Measurements from ENCODE around the gene LZTS2.

The LZTS2 gene

DNA sequence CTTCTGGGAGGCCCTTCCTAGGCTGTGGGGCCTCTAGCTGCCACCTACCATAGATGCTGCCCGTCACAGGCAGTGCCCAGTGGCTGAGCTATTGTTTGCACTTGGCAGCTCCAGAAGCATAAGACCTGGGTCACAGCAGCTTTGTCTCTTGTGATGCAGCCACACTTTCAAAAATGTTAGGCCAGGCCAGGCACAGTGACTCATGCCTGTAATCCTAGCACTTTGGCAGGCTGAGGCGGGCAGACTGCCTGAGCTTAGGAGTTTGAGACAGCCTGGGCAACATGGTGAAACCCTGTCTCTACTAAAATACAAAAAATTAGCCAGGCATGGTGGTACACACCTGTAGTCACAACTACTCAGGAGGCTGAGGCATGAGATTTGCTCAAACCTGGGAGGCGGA, 52.7 kb downstream of the LZTS2 start:
- no peak for TF ChIP-seq FOXA1 (IDR thresholded peaks at IDR 0.05)
- TF ChIP-seq ELF4 (IDR thresholded peaks at IDR 0.05) = no peak
- no peak for TF ChIP-seq TARDBP (IDR thresholded peaks at IDR 0.05)
- no peak for TF ChIP-seq BHLHE40 (IDR thresholded peaks at IDR 0.05; ENCODE audit: borderline replicate concordance)
- no peak for TF ChIP-seq ZNF384 (IDR thresholded peaks at IDR 0.05)
- TF ChIP-seq ARNT (IDR thresholded peaks at IDR 0.05) = no peak
- no peak for TF ChIP-seq L3MBTL2 (conservative IDR thresholded peaks at IDR 0.05)
- no peak for TF ChIP-seq SP1 (IDR thresholded peaks at IDR 0.05)
- TF ChIP-seq SUZ12 (IDR thresholded peaks at IDR 0.05) = no peak
- no peak for TF ChIP-seq NFRKB (IDR thresholded peaks at IDR 0.05)
- no peak for TF ChIP-seq HDGF (IDR thresholded peaks at IDR 0.05; ENCODE audit: borderline replicate concordance)
- no peak for TF ChIP-seq LEF1 (IDR thresholded peaks at IDR 0.05; ENCODE audit: borderline replicate concordance)
- TF ChIP-seq FOXM1 (IDR thresholded peaks at IDR 0.05; ENCODE audit: borderline replicate concordance) = no peak
- TF ChIP-seq CTBP1 (IDR thresholded peaks at IDR 0.05; ENCODE audit: borderline replicate concordance) = no peak
- POLR2A ChIA-PET = interaction anchor here (1.3 to 6.2 kb wide), 3 partner anchors 10 to 24 kb away, joined by 5 to 81 read pairs (median 9); partner anchors contain the start of gene KAZALD1
- CTCF ChIA-PET = interaction anchor here (1.1 to 7.0 kb wide), 6 partner anchors 8 to 90 kb away, joined by 3 to 63 read pairs (median 10); partner anchors contain the start of gene KAZALD1
- no peak for DNase-seq (ENCODE audit: extremely low spot score)

DNA sequence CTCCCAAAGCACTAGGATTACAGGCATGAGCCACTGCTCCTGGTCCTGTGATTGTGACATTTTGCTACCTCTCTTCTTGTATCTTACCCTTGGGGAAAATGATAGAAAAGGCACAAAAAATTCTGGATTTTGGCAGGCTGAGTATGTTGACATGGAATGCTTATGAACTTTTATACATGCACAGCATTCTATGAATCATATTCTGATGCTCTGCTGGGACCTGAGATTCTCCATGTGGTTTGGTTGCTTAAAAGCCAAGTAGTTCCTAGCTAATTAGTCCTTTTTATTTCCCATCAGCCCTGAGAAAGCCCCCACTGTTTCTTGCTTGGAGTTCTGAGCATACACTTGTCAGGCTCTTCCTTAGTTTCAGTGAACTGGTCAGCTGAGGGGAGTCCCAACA, 53.9 kb downstream of the LZTS2 start:
- DNase-seq (ENCODE audit: extremely low spot score) = no peak
- ChIA-PET CTCF (interaction anchor here (0.5 to 7.0 kb wide), 2 partner anchors 11 to 1116 kb away, joined by 3 to 63 read pairs; no protein-coding TSS in a partner anchor), POLR2A (interaction anchor here (1.8 to 6.2 kb wide), 2 partner anchors 10 to 11 kb away, joined by 9 to 81 read pairs; partner anchors contain the start of gene KAZALD1)
- no peak for TF ChIP-seq HDGF (IDR thresholded peaks at IDR 0.05; ENCODE audit: borderline replicate concordance)
- no peak for TF ChIP-seq BHLHE40 (IDR thresholded peaks at IDR 0.05; ENCODE audit: borderline replicate concordance)
- no peak for TF ChIP-seq TARDBP (IDR thresholded peaks at IDR 0.05)
- TF ChIP-seq FOXM1 (IDR thresholded peaks at IDR 0.05; ENCODE audit: borderline replicate concordance) = no peak
- no peak for TF ChIP-seq CTBP1 (IDR thresholded peaks at IDR 0.05; ENCODE audit: borderline replicate concordance)
- TF ChIP-seq FOXA1 (IDR thresholded peaks at IDR 0.05) = no peak
- TF ChIP-seq SUZ12 (IDR thresholded peaks at IDR 0.05) = no peak
- TF ChIP-seq FOXK2 (IDR thresholded peaks at IDR 0.05) = no peak
- no peak for TF ChIP-seq LEF1 (IDR thresholded peaks at IDR 0.05; ENCODE audit: borderline replicate concordance)
- TF ChIP-seq ELF4 (IDR thresholded peaks at IDR 0.05) = no peak
- TF ChIP-seq ZNF384 (IDR thresholded peaks at IDR 0.05) = no peak
- TF ChIP-seq, protein P1, sequence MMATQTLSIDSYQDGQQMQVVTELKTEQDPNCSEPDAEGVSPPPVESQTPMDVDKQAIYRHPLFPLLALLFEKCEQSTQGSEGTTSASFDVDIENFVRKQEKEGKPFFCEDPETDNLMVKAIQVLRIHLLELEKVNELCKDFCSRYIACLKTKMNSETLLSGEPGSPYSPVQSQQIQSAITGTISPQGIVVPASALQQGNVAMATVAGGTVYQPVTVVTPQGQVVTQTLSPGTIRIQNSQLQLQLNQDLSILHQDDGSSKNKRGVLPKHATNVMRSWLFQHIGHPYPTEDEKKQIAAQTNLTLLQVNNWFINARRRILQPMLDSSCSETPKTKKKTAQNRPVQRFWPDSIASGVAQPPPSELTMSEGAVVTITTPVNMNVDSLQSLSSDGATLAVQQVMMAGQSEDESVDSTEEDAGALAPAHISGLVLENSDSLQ (IDR thresholded peaks at IDR 0.05) = no peak
- no peak for TF ChIP-seq L3MBTL2 (conservative IDR thresholded peaks at IDR 0.05)
- no peak for TF ChIP-seq NFRKB (IDR thresholded peaks at IDR 0.05)
- no peak for TF ChIP-seq SP1 (IDR thresholded peaks at IDR 0.05)
- TF ChIP-seq ARNT (IDR thresholded peaks at IDR 0.05) = no peak

DNA sequence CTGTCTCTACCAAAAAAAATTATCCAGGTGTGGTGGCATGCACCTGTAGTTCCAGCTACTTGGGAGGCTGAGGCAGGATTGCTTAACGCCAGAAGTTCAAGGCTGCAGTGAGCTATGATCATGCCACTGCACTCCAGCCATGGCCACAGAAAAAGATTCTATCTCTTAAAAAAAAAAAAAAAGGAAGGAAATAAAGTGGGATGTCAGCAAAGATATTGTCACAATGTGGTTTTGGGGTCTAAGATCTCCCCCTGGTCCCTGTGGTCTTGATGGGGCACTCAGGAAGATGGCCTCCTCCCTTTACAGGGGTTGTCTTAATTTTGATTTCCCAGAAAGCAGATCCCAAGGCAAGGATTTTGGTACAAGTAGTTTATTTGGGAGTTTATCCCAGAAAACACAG, 54.7 kb downstream of the LZTS2 start:
- POLR2A ChIA-PET = interaction anchor here (2.0 to 6.2 kb wide), 2 partner anchors 9 to 13 kb away, joined by 4 to 81 read pairs; partner anchors contain the start of gene KAZALD1
- CTCF ChIA-PET = interaction anchor here (7.0 kb wide), 1 partner anchor 12 kb away, joined by 63 read pairs; no protein-coding TSS in a partner anchor
- no peak for DNase-seq (ENCODE audit: extremely low spot score)
- TF ChIP-seq, protein P1 (IDR thresholded peaks at IDR 0.05) = no peak
- TF ChIP-seq HDGF (IDR thresholded peaks at IDR 0.05; ENCODE audit: borderline replicate concordance) (no peak), CTBP1 (IDR thresholded peaks at IDR 0.05; ENCODE audit: borderline replicate concordance) (no peak), SUZ12 (IDR thresholded peaks at IDR 0.05) (no peak), LEF1 (IDR thresholded peaks at IDR 0.05; ENCODE audit: borderline replicate concordance) (no peak), FOXK2 (IDR thresholded peaks at IDR 0.05) (no peak), ARNT (IDR thresholded peaks at IDR 0.05) (no peak), TARDBP (IDR thresholded peaks at IDR 0.05) (no peak), L3MBTL2 (conservative IDR thresholded peaks at IDR 0.05) (no peak), FOXM1 (IDR thresholded peaks at IDR 0.05; ENCODE audit: borderline replicate concordance) (no peak), ZNF384 (IDR thresholded peaks at IDR 0.05) (no peak), BHLHE40 (IDR thresholded peaks at IDR 0.05; ENCODE audit: borderline replicate concordance) (no peak), ELF4 (IDR thresholded peaks at IDR 0.05) (no peak), SP1 (IDR thresholded peaks at IDR 0.05) (no peak), FOXA1 (IDR thresholded peaks at IDR 0.05) (no peak), NFRKB (IDR thresholded peaks at IDR 0.05) (no peak)

DNA sequence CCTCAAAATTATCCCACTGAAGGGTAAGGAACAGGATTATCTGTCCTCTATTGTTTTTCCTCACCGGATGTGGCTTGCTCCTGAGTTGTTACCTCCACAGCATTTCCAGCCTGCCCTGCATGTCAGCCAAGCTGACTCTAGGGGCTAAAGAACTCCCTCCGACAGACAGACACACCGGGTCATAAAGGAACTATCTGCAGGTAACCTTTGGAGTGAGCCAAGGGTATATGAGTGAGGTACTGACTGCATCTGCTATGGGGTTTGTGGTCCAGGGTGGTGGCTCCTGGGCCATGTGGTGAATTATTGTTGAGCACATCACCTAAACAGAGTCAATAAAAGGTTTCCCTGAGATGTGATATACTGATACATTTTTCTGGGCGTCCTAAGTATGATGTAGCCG, 55.3 kb downstream of the LZTS2 start:
- TF ChIP-seq CTBP1 (IDR thresholded peaks at IDR 0.05; ENCODE audit: borderline replicate concordance) (no peak), ARNT (IDR thresholded peaks at IDR 0.05) (no peak), ELF4 (IDR thresholded peaks at IDR 0.05) (no peak), SP1 (IDR thresholded peaks at IDR 0.05) (no peak), BHLHE40 (IDR thresholded peaks at IDR 0.05; ENCODE audit: borderline replicate concordance) (no peak), L3MBTL2 (conservative IDR thresholded peaks at IDR 0.05) (no peak), LEF1 (IDR thresholded peaks at IDR 0.05; ENCODE audit: borderline replicate concordance) (no peak), SUZ12 (IDR thresholded peaks at IDR 0.05) (no peak), FOXA1 (IDR thresholded peaks at IDR 0.05) (no peak), HDGF (IDR thresholded peaks at IDR 0.05; ENCODE audit: borderline replicate concordance) (no peak)
- TF ChIP-seq, protein P1 (IDR thresholded peaks at IDR 0.05) = no peak
- CTCF ChIA-PET = interaction anchor here (1.0 to 7.0 kb wide), 5 partner anchors 10 to 35 kb away, joined by 4 to 63 read pairs (median 5); no protein-coding TSS in a partner anchor
- no peak for DNase-seq (ENCODE audit: extremely low spot score)
- POLR2A ChIA-PET = interaction anchor here (0.8 to 6.2 kb wide), 4 partner anchors 8 to 13 kb away, joined by 4 to 81 read pairs (median 6); partner anchors contain the start of gene KAZALD1

DNA sequence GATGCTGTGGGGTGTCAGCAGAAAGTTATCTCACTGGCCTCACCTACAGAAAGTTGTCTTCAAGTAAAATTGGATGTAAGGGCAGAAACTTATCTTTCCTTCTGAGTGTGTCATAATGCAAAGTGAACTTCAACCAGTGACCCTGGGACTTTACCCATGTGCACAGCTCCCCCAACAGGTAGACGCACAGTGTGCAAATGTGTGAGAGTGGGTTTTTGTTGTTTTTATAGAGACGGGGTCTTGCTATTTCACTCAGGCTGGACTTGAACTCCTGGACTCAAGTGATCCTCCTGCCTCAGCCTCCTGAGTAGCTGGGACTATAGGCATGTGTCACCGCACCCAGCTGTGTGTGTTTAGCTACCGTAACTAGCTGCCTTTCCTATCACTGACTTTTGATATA, 55.8 kb downstream of the LZTS2 start:
- CTCF ChIA-PET = interaction anchor here (1.0 to 7.0 kb wide), 8 partner anchors 10 to 84 kb away, joined by 3 to 63 read pairs (median 4); no protein-coding TSS in a partner anchor
- POLR2A ChIA-PET = interaction anchor here (0.8 to 6.2 kb wide), 4 partner anchors 8 to 14 kb away, joined by 4 to 81 read pairs (median 6); partner anchors contain the start of gene KAZALD1
- no peak for DNase-seq (ENCODE audit: extremely low spot score)
- TF ChIP-seq HDGF (IDR thresholded peaks at IDR 0.05; ENCODE audit: borderline replicate concordance) (no peak), CTBP1 (IDR thresholded peaks at IDR 0.05; ENCODE audit: borderline replicate concordance) (no peak), FOXK2 (IDR thresholded peaks at IDR 0.05) (no peak), SUZ12 (IDR thresholded peaks at IDR 0.05) (no peak)

All from HEK293T (cell line).